Measurements from ENCODE around the gene ZNHIT6. TPM values are rescaled to one million over a fixed set of nuclear protein-coding genes. Genes with fewer than 3 reads are reported as not detected.

The ZNHIT6 gene
- total and polyA plus RNA-seq, 2 of the 8 experiments (the other 6 are each of a cell fraction or from before 2014, with no cell fraction given): 5.9 to 17.2 TPM

DNA sequence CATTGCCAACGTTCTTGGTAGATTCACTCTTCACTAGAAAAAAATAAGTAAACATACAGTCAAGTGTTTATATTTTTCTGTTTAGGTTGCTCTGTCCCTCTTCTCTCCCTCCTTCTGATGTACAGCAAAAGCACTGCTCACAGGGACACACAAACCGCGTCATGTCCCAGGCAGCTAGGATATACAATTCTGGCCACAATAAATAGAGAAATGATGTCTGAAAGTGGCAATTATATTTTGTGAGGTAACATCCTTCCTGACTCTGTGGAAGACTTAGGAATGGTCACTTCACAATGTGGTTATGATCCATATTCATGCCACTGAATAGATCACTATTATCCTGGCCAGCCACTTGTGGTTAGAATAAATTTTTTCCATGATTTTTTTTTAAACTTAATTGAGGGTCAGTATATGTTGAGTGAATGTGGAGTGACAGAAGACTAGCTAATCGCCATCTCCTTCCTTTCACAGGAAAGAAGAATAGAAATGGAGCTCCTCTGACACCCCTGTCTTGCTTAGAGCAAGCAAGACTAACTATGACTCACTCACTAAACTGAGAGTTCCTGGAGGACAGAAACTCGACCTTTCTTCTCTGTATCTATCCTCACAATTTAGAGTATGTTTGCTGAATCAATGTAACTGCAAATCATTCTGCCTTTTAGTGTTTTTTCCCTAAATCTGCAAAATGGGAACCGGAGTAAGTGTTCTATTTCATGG, 54.0 kb downstream of the ZNHIT6 start (continued):
- TF ChIP-seq, protein P1, sequence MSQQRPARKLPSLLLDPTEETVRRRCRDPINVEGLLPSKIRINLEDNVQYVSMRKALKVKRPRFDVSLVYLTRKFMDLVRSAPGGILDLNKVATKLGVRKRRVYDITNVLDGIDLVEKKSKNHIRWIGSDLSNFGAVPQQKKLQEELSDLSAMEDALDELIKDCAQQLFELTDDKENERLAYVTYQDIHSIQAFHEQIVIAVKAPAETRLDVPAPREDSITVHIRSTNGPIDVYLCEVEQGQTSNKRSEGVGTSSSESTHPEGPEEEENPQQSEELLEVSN (IDR thresholded peaks at IDR 0.05): no peak
- no peak for TF ChIP-seq SP2 (IDR thresholded peaks at IDR 0.05; ENCODE audit: low read length)
- no peak for TF ChIP-seq EP300 (IDR thresholded peaks at IDR 0.05; ENCODE audit: borderline replicate concordance in 1 of 2, low read depth in 2 of 2, low read length in 2 of 2)
- TF ChIP-seq BCL11A (IDR thresholded peaks at IDR 0.05; ENCODE audit: low read depth in 2 of 2, low read length in 2 of 2): no peak
- TF ChIP-seq RBBP5 (IDR thresholded peaks at IDR 0.05; ENCODE audit: borderline replicate concordance, low read depth, low read length): no peak
